Mesendoderm (in vitro differentiated cells): ENCODE data around the gene LANCL1.

Source experiments
- DNase-seq: peaks from one replicate; pipeline ENCODE4 v3.0.0; 2013
- H2AK5ac ChIP-seq: 2 replicates; pipeline ENCODE4 v1.6.1; 2013; ENCODE audit warnings: low read length, inconsistent platforms
- H2BK120ac ChIP-seq: 2 replicates; pipeline ENCODE4 v1.6.1; 2013; ENCODE audit warnings: low read depth, mild to moderate bottlenecking, low read length, moderate library complexity, mixed read lengths
- H2BK15ac ChIP-seq: replicated peaks from 2 replicates; pipeline ENCODE4 v1.6.1; 2013; ENCODE audit warnings: low read depth, mild to moderate bottlenecking, moderate library complexity
- H2BK5ac ChIP-seq: 2 replicates; pipeline ENCODE4 v1.6.1; 2013; ENCODE audit warnings: low read length, inconsistent platforms
- H3K18ac ChIP-seq: 2 replicates; pipeline ENCODE4 v1.6.1; 2013; ENCODE audit warnings: mild to moderate bottlenecking, low read length, mixed read lengths
- H3K23ac ChIP-seq: one replicate; pipeline ENCODE4 v1.6.1; 2013; ENCODE audit warnings: low read length
- H3K27ac ChIP-seq: 2 replicates; pipeline ENCODE4 v1.5.1; 2013; ENCODE audit warnings: low read depth, mild to moderate bottlenecking, inconsistent platforms, low read length, moderate library complexity
- H3K27me3 ChIP-seq: 2 replicates; pipeline ENCODE4 v1.6.1; 2013; ENCODE audit warnings: low read length, control low read depth, mild to moderate bottlenecking, inconsistent platforms; ENCODE audit not compliant: insufficient read depth, poor library complexity
- H3K36me3 ChIP-seq: 2 replicates; pipeline ENCODE4 v1.6.1; 2013; ENCODE audit warnings: low read length, inconsistent platforms; ENCODE audit not compliant: control insufficient read depth, insufficient read depth
- H3K4ac ChIP-seq: one replicate; pipeline ENCODE4 v1.6.1; 2013; ENCODE audit warnings: low read depth, mild to moderate bottlenecking, low read length, moderate library complexity
- H3K4me1 ChIP-seq: 2 replicates; pipeline ENCODE4 v1.6.1; 2013; ENCODE audit warnings: low read depth, low read length, inconsistent platforms; ENCODE audit not compliant: control insufficient read depth
- H3K4me2 ChIP-seq: 2 replicates; pipeline ENCODE4 v1.6.1; 2013; ENCODE audit warnings: low read length
- H3K4me3 ChIP-seq: 2 replicates; pipeline ENCODE4 v1.5.1; 2013; ENCODE audit warnings: mild to moderate bottlenecking, low read length
- H3K56ac ChIP-seq: one replicate; pipeline ENCODE4 v1.6.1; 2013; ENCODE audit warnings: low read length
- H3K79me1 ChIP-seq: 2 replicates; pipeline ENCODE4 v1.6.1; 2013; ENCODE audit warnings: low read length, inconsistent platforms
- H3K79me2 ChIP-seq: 2 replicates; pipeline ENCODE4 v1.6.1; 2013; ENCODE audit warnings: mild to moderate bottlenecking, low read length; ENCODE audit not compliant: control insufficient read depth, insufficient read depth
- H3K9ac ChIP-seq: 2 replicates; pipeline ENCODE4 v1.6.1; 2013; ENCODE audit warnings: low read length, inconsistent platforms
- H4K5ac ChIP-seq: one replicate; pipeline ENCODE4 v1.6.1; 2013; ENCODE audit warnings: low read length
- H4K8ac ChIP-seq: one replicate; pipeline ENCODE4 v1.6.1; 2013; ENCODE audit warnings: low read depth, mild to moderate bottlenecking, control low read depth, low read length, moderate library complexity
- WGBS: extraction: QIAGEN DNeasy Blood & Tissue Kit; methylation state at CpG from one replicate; pipeline ENCODE4 v1.1.7; 2013; ENCODE audit warnings: low lambda C conversion rate, missing lambda C conversion rate; ENCODE audit not compliant: insufficient coverage; ENCODE audit errors: extremely low coverage; 5-methylcytosine and 5-hydroxymethylcytosine counted together

LANCL1 gene

GRCh38 chr2:210387074-210387473 is 89.5 kb downstream of the LANCL1 start:
- Histone ChIP-seq H4K8ac (peak overlapping the region; percentile 5), H3K36me3 (no peaks in the 10 kb centered on the region), H2BK5ac (no peak overlapping the region), H3K79me2 (no peaks in the 10 kb centered on the region), H2AK5ac (no peak overlapping the region), H3K18ac (no peak overlapping the region), H3K4me2 (no peak overlapping the region), H2BK120ac (no peak overlapping the region), H3K27me3 (no peaks in the 10 kb centered on the region), H3K56ac (no peak overlapping the region), H3K9ac (no peak overlapping the region), H2BK15ac (no peak overlapping the region), H3K79me1 (no peaks in the 10 kb centered on the region), H3K27ac (no peak overlapping the region), H4K5ac (no peak overlapping the region), H3K4me1 (no peaks in the 10 kb centered on the region), H3K23ac (no peak overlapping the region), H3K4ac (no peak overlapping the region), H3K4me3 (no peak overlapping the region)
- no CpG with 5 or more reads among the region's 1 CpG for WGBS
- DNase-seq, result no peak
